Measurements from ENCODE around the gene DNHD1.

Gene DNHD1, protein sequence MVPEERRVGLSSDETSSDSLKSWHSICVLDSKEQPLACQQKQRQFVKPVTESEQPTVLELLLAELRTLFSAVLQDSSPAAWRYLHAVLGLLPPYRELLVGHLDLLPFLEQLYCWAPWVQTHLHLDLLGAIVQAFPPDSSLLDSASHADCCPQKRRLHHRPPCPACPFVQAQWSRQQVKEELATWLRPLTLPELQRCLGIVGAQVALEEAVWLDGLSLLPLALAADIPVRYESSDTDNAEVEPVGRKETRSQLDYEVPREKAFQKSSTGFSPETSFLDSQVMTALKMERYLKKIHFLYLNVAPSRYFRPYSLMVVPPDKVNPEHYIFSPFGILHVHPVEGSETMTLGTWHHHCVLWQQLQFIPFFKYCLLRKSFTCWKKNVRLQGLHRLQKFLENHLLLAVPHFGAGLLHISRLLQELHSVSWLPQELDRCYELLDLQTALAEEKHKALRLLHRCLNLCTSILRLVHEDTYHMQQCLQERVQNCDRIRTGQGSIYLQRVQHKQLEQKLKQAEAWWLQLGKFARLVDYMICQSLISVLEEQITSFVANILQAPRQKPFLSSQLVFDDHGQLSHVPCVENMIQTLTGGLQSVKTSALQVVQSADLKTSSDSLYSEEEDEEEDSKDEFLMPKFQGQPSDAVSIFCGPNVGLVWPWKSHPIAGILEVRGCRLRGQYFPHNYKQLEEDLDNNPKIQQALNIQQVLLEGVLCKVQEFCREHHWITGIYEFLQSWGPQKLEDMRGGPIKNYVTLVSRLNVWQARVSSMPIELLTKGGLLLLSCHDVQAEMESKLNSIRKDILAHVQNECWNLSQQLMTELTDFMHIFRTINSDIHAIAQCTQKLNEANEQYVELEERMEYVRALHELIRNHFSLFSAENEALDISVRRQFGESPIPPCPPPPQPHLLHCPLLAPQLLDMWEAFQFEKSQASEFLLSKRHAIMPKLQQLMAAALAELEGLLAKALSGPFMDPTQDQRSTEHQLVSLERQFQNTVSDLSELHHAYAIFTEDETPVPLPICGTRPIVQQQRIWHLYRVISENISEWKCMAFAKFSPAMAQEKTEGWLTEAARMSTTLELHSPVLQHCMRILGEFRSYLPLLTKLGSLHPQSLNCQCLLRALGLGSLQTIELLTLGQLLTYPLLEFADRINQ (N-terminal part only)

DNA sequence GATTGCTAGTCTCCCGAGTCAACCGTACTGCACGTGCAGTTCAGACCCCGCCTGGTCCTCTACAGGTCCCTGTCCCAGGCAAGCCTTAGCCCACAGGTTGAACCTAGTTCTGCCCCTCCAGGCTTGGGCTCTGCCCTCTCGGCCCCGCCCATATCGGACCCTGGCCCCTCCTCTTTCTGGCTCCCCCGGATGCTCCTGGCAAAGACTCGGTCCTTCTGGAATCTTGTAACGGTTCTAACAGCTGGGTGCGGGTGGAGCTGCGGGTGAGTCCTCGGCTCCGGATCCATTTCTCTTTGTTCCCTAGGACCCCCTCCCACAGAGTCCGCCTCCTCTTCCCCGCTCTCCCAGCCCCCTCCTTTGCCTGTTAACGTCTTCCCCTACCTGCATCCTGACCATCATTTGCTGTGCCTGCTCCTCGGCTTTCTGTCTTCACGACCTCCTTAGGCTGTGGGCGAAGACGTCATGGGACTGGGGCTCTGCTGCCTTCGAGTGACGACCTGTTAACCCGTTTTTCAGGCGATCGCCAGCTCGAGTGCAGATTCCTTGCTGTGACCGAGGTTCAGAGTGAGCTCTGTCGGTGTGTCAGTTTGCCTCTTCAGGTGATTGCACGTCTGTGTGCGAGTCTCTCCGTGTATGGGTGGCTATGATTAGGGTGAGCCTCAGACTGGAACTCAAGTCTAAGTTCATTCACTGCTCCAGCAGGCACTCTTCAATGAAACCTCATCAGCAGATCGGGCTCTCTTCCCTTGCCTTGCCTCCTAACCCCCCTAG, at the start of gene DNHD1:
DNHD1 (plus strand) TSS at position 212 of the 771 bp plus-strand sequence. CDS start 936 bp downstream, outside the sequence.
- no peak for DNase-seq

DNA sequence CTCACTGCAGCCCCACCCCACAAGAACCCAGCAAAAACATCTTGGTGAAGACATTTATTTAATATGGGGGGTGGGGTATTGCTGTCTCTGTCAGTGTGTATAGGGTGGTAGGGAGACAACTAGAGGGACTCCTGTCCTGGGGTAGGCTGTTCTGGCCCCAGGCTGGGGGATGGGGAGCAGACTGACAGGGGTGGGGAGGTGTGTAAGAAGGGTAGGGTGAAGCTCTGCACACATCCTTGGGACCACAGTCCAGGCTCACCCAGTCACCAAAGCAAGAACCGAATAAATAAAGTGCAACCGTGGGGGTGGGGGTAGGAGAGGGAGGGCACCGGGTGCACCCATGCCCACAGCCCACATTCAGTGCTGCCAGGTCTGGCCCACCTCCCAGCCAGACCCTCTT, 48.5 kb upstream of the DNHD1 start:
- DNase-seq: no peak

DNA sequence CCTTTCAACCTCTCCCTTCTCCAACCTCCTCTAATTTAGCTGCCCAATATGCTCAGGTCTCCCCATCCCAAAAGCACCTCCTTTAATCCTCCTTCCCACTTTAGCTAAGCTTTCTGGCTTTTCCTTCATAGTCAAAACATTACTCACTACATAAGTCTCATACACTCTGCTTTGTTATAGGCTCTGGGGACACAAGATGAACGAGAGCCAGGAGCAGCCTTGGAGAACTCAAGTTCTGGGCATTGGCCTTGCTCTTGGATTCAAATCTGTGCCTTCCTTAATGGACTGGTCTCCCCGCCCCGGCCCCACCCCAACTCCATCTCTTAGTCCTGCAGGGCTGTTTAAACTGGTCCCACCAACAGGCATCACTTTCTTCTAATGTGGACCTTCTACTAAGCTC, 44.9 kb upstream of the DNHD1 start:
- DNase-seq: no peak

- no peak for DNase-seq
Measured at GRCh38 chr11:6453152-6453551, 43.9 kb upstream of the DNHD1 start.

DNA sequence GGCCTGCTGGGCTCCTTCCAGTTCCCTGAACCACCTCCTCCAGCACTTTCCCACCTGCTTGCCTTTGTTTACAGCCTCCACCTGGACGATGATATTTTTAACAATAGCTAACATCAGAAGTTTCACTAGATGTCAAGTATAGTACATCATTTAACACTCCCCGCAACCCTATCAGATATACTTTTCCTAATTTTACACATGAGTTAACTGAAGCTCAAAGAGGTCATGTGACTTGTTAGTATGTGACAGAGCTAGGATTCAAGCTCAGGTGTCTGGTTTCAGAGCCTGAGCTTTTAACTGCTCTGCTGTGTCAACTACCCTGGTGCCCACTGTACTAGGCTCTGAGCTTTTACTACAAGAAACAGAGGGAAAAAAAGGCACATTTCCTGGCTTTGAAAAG, 42.0 kb upstream of the DNHD1 start:
- no peak for DNase-seq

DNA sequence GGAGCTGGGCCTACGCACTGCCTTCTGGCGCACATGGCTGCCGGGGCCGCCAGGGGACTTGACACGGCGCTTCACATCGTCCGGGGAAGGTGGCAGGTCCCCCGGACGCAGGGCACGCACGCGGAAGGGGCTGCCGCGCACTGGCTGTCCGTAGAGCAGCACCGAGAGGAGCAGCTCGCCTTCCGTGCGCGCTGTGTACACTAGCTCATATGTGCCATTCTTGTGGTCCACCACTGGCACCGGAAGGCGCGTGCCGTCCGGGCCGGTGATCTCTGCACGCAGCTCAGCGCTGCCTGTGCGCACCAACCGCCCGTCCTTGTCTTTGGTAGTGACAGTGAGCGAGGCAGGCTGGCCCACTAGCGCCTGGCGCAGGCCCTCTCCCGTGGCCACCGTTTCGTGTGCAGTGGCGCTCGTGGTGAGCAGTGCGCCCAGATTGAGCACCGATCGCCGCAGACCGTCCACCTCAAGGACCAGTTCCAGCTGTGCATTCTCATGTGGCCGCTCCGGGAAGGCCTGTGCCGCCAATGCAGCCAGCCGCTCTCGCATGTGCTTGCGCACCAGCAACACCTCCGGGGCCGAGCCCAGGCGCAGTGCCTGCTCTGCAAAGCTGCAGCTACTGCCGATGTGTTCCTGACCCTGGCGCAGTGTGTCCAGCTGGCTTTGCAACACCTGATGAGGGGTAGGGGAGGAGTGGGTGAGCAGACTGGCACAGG, 40.6 kb upstream of the DNHD1 start:
- no peak for DNase-seq

- DNase-seq: no peak
Measured at GRCh38 chr11:6457581-6458320, 39.3 kb upstream of the DNHD1 start.

GRCh38 chr11:6458352-6459098, 38.6 kb upstream of the DNHD1 start:
- DNase-seq: no peak

DNA sequence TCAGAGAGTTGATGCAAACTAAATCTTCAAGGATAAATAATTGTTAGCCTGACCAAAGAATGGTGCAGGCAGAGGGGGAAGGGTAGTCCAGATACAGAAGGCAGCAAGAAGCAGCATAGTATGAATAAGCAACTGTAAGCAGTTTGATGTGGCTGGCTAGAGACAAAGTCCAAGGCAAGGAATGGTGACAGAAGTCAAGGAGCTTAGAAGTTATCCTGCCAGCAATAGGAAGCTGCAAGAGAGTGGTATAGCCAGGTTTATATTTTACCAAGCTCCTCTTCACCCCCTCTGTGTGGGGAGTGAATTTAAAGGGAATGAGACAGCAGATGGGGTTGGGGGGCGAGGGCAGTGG, 38.0 kb upstream of the DNHD1 start:
- no peak for DNase-seq

GRCh38 chr11:6468712-6469495, 28.2 kb upstream of the DNHD1 start:
- peak; percentile 90 for DNase-seq

DNA sequence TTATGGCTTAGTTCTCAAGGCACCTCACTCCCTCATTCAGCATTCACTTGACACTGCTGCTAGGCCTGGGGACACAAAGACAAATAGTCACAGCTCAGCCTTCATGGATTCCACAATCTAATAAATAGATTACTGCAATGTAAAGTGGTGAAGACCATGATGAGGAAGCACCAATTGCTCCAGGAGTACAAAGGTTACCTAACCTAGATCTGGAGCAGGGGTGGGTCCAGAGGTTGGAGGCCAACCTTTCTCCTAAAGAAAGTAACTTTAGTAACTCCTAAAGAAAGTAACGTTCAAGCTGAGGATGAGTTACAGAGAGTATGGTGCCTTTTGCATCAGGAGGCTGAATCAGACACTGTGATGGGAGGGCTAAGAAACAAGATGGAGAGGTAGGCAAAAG, 27.5 kb upstream of the DNHD1 start:
- DNase-seq: no peak

DNA sequence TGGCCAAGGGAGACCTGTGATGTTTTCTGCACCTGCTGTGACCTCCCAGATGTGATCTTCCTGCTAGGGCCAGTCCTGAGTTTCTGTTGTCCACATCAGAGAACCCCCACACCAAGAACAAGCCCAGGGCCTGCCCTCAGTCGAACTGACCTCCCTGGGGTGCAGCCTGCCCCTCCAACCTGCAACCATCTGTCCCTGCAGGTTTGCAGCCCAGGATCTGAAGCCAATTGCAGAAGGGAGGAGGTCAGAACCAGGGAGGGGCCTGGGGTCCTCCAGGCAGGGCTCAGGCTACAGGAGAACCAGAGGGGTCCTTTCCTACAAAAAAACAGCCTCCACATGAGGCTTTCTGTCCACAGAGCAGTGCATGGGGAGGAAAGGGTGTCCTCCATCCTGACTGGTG, 24.1 kb upstream of the DNHD1 start:
- DNase-seq: no peak

DNA sequence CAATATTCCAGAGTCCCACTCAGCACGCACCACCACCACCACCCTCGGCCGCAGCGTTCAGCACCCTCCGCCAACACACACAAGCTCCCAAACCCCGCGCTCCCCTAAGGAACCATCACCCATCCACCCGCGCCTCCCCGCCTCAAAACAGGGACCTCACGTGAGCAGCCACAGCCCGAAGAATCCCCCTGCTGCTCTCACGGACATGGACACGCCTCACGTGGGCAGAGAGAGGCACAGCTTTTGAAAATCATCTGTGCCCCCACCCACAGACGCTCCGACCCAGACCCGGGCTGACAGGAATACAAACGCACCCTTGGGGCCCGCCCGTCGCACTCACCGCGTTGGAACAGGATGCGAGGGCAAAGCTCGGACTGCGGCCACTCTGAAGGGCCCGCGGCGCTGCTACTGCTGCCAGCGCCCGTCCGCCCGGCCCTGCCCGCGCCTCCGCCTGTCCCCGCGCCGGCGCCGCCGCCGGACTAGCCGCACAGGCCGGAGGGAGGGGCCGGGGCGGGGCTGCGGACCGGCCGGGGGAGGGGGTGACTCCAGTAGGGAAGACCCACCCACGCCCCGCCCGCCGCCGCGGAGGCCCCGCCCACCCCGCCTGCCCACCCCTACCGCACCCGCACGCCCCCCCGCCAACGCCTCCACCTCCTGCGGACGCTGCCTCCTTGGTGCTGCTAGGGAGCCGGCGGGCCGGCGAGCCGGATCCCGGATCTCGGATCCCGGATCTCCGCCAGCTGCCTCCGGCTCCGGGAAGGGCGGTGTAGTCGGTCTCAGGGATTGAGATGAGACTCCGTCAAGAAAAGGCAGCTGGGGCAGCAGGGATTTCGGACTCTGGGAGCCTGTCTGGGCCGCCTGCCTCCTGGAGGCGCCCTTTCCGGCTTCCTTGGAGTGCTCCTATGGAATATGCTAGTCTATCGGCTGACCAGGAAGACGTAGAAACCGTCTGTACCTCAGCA, 23.3 kb upstream of the DNHD1 start, which contains the start of gene TRIM3:
TRIM3 (minus strand) TSS at position 491 of the 962 bp plus-strand sequence. CDS start 8,246 bp downstream, outside the sequence.
- DNase-seq: peak; percentile 87

DNA sequence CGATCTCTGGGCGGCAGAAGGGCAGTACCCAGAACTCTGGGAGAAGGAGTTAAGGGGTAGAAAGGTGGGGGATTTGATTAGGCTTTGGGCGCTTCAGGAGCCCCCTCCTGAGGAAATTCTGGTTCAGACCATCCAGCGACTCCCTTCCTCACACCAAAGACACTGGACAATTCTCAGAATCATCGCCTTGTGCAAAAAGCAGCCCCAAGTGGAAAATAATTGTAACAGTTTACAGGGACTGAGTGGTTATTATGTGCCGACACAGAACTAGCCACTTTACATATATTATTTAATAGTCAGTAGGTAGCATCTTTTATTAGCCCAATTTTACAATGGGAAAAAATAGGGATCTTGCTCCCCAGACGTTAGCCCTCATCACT, 22.7 kb upstream of the DNHD1 start:
- DNase-seq: no peak

- DNase-seq: no peak
Measured at GRCh38 chr11:6474806-6475500, 22.1 kb upstream of the DNHD1 start.

GRCh38 chr11:6475936-6476335, 21.1 kb upstream of the DNHD1 start:
- no peak for DNase-seq

- no peak for DNase-seq
Measured at GRCh38 chr11:6476571-6476970, 20.5 kb upstream of the DNHD1 start.
